Ascending aorta (tissue), 2 donors: ENCODE results near the gene FAM131A. TPM values are rescaled to one million over a fixed set of nuclear protein-coding genes. Genes with fewer than 3 reads are reported as not detected.

Source experiments
- DNase-seq, 2 donors: peaks; one replicate each; pipeline ENCODE4 v3.0.0-alpha.2; 2019; ENCODE audit warnings: low spot score in 2 of 2
- H3K27ac ChIP-seq, 2 donors: fragments of 200-600 bp; sonication (generic); one replicate each; pipeline ENCODE4 v1.5.1; 2016 to 2017; ENCODE audit warnings: mild to moderate bottlenecking in 1 of 2
- H3K27me3 ChIP-seq: fragments of 200-600 bp; sonication (generic); one replicate; pipeline ENCODE4 v1.5.1; 2017
- H3K36me3 ChIP-seq, 2 donors: fragments of 200-600 bp; sonication (generic); one replicate each; pipeline ENCODE4 v1.5.1; 2016
- H3K4me1 ChIP-seq, 2 donors: fragments of 200-600 bp; sonication (generic); one replicate each; pipeline ENCODE4 v1.5.1; 2016 to 2017; ENCODE audit warnings: mild to moderate bottlenecking in 1 of 2
- H3K4me3 ChIP-seq, 2 donors: fragments of 200-600 bp; sonication (generic); one replicate each; pipeline ENCODE4 v1.5.1; 2016 to 2017; ENCODE audit warnings: mild to moderate bottlenecking in 1 of 2
- H3K9me3 ChIP-seq, 2 donors: fragments of 200-600 bp; sonication (generic); one replicate each; pipeline ENCODE4 v1.5.1; 2016
- CTCF ChIP-seq, 3 experiments: fragments of 200-600 bp in 2 of 3; fragments of 450-650 bp in 1 of 3; sonication (generic) in 2 of 3; IDR thresholded peaks; one replicate each; pipeline ENCODE4 v1.5.1; 2016 to 2019; ENCODE audit warnings: antibody characterized with exemption in 3 of 3, mild to moderate bottlenecking in 1 of 3, moderate library complexity in 1 of 3
- intact Hi-C: fragments of 100-400 bp; cut with DNase I; formaldehyde crosslinking; loops from one replicate; pipeline ENCODE4 v1.15.1; 2023
- total RNA-seq: library from RNA; depleted of rRNA; stranded (reverse); fragments of >200 nt; gene quantifications from one replicate; pipeline ENCODE4 v1.1.0, GENCODE V29; 2016

Gene FAM131A
- total RNA-seq, 1 donor from 2014 or later: 47.7 TPM

- Histone ChIP-seq H3K9me3 (no peaks in the 10 kb centered on the region), H3K27me3 (no peaks in the 10 kb centered on the region), H3K27ac (peak overlapping the region; percentile 99 to 100), H3K36me3 (peaks cover 8 to 24% of the 10 kb centered on the region in 2 donors), H3K4me3 (peak overlapping the region; percentile 64 to 78), H3K4me1 (peaks cover 5 to 15% of the 10 kb centered on the region in 2 donors)
- DNase-seq: peak; percentile 79 to 98
- intact Hi-C loops: loop anchor here (1.0 to 10.0 kb wide), 4 partner anchors 48 to 412 kb away; partner anchors contain the start of genes ABCC5 and ABCF3
- TF ChIP-seq CTCF (IDR thresholded peaks at IDR 0.05): peak in 2 of 3 experiments; percentile 56 to 68
Observed at GRCh38 chr3:184362668-184363546, 25.5 kb downstream of the FAM131A start.

DNA sequence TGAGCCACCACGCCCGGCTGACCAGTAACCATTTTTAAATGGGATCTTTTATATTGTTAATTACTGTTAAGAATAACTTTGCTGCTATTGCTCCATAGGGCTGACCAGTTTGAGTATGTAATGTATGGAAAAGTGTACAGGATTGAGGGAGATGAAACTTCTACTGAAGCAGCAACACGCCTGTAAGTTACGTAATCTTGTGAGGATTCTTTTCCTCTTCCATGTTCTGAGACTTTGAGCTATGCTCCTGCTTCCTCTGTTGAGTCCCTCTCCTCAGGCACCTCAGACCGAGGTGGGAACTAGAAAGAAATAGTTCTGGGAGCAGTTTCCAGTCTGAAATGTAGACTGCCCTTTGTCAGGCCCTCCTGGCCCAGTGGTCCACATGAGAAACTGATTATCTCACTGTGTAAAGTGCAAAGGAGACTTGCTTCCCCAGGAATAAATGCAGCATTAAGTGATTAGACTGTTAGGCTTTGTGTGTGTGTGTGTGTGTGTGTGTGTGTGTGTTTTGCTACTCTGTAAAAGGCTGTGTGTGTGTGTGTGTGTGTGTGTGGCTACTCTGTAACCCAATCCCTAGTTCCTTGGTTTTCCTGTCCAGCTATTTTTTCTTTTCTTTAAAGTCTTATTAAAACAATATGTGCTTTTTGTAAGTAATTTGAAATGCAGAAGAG lies 29.4 kb downstream of the FAM131A start:
- no peak for DNase-seq
- Histone ChIP-seq H3K27me3 (no peaks in the 10 kb centered on the region), H3K4me1 (peaks cover 19 to 28% of the 10 kb centered on the region in 2 donors), H3K4me3 (no peak overlapping the region), H3K9me3 (no peaks in the 10 kb centered on the region), H3K27ac (no peak overlapping the region), H3K36me3 (peaks cover 8 to 29% of the 10 kb centered on the region in 2 donors)
- intact Hi-C loops: loop anchor here (5.0 to 10.0 kb wide), 2 partner anchors 346 to 408 kb away; partner anchors contain the start of gene MAGEF1
- no peak for TF ChIP-seq CTCF (IDR thresholded peaks at IDR 0.05)

- Histone ChIP-seq H3K4me3 (no peak overlapping the region), H3K27me3 (no peaks in the 10 kb centered on the region), H3K36me3 (peaks cover 8 to 29% of the 10 kb centered on the region in 2 donors), H3K4me1 (peaks cover 19 to 28% of the 10 kb centered on the region in 2 donors), H3K27ac (peak overlapping the region; percentile 75 to 80), H3K9me3 (no peaks in the 10 kb centered on the region)
- intact Hi-C loops: loop anchor here (5.0 to 10.0 kb wide), 2 partner anchors 344 to 407 kb away; partner anchors contain the start of gene MAGEF1
- no peak for TF ChIP-seq CTCF (IDR thresholded peaks at IDR 0.05)
- no peak for DNase-seq
Observed at GRCh38 chr3:184368116-184368515, 30.7 kb downstream of the FAM131A start.

DNA sequence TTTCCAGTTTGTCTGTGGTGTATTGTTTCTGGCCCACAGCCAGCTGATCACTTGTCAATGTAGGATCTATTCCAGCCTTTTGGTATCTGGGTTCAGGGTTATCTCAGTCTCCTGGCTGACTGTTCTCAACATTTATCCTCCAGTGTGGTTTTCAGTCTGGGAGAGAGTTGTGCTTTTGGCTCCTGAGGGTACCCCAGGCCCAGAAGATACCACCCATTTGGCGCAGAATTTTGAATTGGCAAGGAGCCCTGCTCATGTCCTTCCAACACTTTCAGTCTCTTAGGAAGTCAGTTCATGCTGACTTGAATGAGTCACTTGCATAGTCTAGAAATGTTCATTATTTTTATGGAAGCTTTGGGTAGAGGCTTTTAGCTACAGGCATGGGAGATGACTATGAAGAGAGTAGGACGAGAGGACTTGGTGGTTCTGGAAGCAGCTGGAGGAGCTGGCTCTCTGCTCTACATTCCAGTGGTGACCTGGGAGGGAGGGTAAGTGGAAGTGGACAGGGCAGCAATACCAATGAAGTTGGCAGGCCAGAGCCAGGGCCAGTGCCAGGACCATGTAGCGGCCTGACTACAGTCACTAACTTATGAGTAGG lies 31.3 kb downstream of the FAM131A start:
- peak overlapping the region; percentile 75 to 80 for H3K27ac ChIP-seq
- peaks cover 16 to 25% of the 10 kb centered on the region in 2 donors for H3K4me1 ChIP-seq
- intact Hi-C loops: loop anchor here (5.0 to 10.0 kb wide), 2 partner anchors 344 to 406 kb away; partner anchors contain the start of gene MAGEF1
- no peaks in the 10 kb centered on the region for H3K9me3 ChIP-seq
- H3K4me3 ChIP-seq: no peak overlapping the region
- peak in 1 of 2 donors; percentile 82 for DNase-seq
- no peaks in the 10 kb centered on the region for H3K27me3 ChIP-seq
- H3K36me3 ChIP-seq: peaks cover 8 to 29% of the 10 kb centered on the region in 2 donors
- no peak for TF ChIP-seq CTCF (IDR thresholded peaks at IDR 0.05)

DNA sequence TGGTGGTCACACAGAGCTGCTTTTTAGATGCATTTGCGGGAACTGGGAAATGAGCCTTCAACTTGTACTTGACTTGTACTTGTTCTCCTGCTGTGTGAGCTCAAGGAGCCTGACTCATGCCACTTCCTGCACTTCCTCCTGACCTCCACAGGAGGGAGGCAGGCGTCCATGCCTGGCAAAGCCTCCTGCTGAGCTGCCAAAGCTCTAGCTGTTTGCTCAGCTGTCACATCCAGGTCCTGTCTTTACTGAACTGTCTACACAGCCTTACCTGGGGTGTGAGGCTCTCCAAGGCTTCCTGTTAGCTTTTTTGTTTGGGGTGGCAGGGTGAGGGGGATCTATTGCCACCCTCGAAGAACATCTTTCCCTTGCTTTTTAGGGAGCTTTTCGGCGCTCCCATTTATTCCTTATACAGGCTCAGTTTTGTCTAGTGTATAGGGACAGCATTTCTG lies 34.2 kb downstream of the FAM131A start:
- Histone ChIP-seq H3K4me3 (no peak overlapping the region), H3K27me3 (no peaks in the 10 kb centered on the region), H3K27ac (peak overlapping the region in 1 of 2 donors; percentile 80), H3K36me3 (peaks cover 3 to 15% of the 10 kb centered on the region in 2 donors), H3K9me3 (no peaks in the 10 kb centered on the region), H3K4me1 (peaks cover 14 to 22% of the 10 kb centered on the region in 2 donors)
- intact Hi-C loops: loop anchor here (1.0 to 5.0 kb wide), 4 partner anchors 46 to 172 kb away; no protein-coding TSS in a partner anchor
- peak in 1 of 2 donors; percentile 89 for DNase-seq
- TF ChIP-seq CTCF (IDR thresholded peaks at IDR 0.05): peak; percentile 87 to 94 (median 91)
